Astrocyte of the cerebellum (primary cell): ENCODE results near the gene HTR2B.

ENCODE experiments used
- DNase-seq: peaks from one replicate; pipeline ENCODE4 v3.0.0-alpha.2; 2011; ENCODE audit warnings: low read depth
- H3K4me3 ChIP-seq: 2 replicates; pipeline ENCODE4 v1.5.1; 2011; ENCODE audit warnings: mild to moderate bottlenecking, low read depth, low read length, moderate library complexity
- in situ Hi-C: cut with HindIII; loops from 2 replicates; pipeline ENCODE4 v1.10.0; 2017; ENCODE audit warnings: low sequenced_read_pairs
- TF ChIP-seq, protein P1 (sequence below): IDR thresholded peaks from 2 replicates; pipeline ENCODE4 v1.5.1; 2012; ENCODE audit warnings: low read length, low read depth, moderate library complexity, mild to moderate bottlenecking; ENCODE audit errors: missing control alignments

The HTR2B gene

DNA sequence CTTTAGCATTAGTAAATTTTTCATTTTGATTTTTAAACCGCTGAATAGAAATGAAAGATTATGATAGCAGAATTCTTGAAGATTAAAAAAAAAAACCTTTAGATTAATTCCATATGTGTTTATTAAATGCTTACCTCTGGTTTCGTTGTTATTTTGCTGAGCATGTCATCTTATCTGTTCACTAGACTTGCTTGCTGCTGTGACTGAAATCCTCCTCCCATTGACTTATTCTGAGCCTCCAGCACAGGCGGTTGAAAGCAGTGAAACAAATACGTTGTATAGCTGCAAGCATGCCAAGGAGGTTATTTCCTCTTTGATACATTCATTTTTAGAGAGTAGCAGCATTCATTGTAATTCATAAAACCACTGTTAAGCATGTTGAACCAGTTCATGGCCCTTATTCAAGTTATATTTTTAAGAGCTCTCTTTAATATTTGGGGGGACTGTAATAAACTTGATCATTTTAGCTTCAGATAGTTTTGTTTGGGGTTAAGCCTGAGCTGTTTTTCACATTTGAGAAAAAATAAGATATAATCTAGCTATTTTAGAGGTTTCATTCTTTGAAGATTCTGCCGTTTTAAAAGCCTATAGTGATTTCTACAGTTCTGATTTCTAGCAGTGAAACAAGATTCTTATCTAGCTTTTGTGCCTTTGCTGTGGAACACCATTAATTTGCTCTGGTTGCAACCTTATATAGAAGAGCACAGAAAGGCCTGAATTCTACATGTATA, at the start of gene HTR2B:
Gene HTR2B (minus strand): TSS at position 205 of the 731 bp plus-strand sequence. CDS start 1,278 bp downstream, outside the sequence.
- TF ChIP-seq, protein P1, sequence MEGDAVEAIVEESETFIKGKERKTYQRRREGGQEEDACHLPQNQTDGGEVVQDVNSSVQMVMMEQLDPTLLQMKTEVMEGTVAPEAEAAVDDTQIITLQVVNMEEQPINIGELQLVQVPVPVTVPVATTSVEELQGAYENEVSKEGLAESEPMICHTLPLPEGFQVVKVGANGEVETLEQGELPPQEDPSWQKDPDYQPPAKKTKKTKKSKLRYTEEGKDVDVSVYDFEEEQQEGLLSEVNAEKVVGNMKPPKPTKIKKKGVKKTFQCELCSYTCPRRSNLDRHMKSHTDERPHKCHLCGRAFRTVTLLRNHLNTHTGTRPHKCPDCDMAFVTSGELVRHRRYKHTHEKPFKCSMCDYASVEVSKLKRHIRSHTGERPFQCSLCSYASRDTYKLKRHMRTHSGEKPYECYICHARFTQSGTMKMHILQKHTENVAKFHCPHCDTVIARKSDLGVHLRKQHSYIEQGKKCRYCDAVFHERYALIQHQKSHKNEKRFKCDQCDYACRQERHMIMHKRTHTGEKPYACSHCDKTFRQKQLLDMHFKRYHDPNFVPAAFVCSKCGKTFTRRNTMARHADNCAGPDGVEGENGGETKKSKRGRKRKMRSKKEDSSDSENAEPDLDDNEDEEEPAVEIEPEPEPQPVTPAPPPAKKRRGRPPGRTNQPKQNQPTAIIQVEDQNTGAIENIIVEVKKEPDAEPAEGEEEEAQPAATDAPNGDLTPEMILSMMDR = no peak
- no peak within 1 kb of the TSS for H3K4me3 ChIP-seq
- no peak for DNase-seq
- in situ Hi-C loops = loop anchor here (10.0 kb wide), 1 partner anchor 50 kb away; no protein-coding TSS in a partner anchor

DNA sequence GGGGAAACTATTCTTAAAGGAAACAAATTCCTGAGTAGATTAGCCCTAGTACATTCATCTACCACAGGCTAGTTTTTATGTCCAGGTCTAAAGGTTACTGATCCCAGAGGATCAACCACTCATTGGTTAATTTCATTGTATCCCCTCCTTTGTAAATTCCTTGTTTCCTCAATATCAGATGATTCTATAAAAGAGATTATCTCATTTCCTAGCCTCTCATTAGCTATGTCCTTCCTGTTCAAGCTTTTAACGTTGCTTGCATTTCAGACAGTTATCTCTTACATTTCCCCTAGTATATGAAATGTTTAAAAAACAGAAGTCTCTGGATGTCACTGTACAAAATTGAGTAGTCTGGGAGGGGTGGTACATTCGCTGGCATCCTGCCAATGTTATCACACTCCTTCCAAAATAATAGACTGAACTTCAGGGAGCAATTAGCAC, 49.4 kb upstream of the HTR2B start:
- no peak overlapping the region for H3K4me3 ChIP-seq
- in situ Hi-C loops = loop anchor here (5.0 to 10.0 kb wide), 2 partner anchors 49 to 87 kb away; partner anchors contain the start of gene HTR2B
- DNase-seq = no peak
- TF ChIP-seq, protein P1 = no peak

DNA sequence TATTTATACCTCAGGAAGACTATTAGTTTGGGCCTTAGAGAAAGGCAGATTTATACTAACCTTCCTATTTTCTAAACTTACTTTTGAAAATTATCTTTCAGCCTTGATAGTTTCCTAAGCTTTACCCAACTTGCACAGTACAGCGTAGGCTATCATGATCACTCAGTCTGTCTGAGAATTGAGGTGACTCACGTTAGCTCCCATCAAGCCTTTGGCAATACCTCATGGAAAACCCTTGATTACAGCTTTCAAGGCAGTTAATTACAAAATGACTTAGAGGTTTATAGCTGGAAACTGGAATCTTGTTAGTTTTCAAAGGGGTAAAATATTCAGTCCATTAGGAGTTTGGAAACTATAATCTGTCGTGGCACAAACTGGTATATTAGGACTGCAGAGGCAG, 47.2 kb upstream of the HTR2B start:
- in situ Hi-C loops = loop anchor here (5.0 to 10.0 kb wide), 2 partner anchors 47 to 85 kb away; partner anchors contain the start of gene HTR2B
- DNase-seq = no peak
- TF ChIP-seq, protein P1 = no peak
- no peak overlapping the region for H3K4me3 ChIP-seq

DNA sequence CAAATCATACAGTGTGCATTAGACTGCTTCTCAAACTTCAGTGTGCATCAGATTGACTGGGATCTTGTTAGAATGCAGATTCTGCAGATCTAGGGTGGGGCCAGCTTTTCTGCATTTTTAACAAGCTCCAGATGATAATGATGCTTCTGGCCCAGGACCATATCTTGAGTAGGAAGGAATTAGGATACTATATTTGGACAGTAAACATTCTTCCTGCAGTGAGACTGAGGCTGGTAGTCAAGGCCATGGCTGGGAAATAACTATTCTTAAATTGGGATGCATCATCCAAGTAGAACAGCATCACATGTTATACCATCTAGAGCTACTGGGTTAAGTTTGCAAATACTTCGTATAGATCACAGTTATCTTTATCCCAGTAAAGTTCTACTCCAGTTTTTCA, 45.2 kb upstream of the HTR2B start:
- in situ Hi-C loops = loop anchor here (5.0 to 10.0 kb wide), 2 partner anchors 45 to 83 kb away; partner anchors contain the start of gene HTR2B
- TF ChIP-seq, protein P1 = no peak
- no peak for DNase-seq
- H3K4me3 ChIP-seq = no peak overlapping the region

DNA sequence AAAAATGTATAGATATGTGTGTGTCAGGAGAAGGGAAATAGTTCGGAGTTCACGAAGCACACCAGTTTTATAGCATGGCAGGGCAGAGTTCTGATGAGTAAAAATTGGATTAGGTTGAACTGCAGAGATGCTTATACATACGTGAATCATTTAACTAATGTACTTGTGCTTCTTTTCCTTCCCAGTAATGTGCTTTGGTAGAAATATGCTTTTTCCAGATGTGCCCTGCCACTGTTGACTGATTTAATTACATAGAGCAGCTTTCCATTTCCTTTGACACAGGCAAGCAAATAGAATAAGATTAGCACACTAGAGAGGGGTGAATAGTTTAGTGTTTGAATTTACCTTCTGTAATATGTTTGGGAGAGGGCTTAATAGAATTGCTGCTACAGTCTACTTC, 44.6 kb upstream of the HTR2B start:
- TF ChIP-seq, protein P1 = no peak
- in situ Hi-C loops = no loop called here
- H3K4me3 ChIP-seq = no peak overlapping the region
- no peak for DNase-seq

DNA sequence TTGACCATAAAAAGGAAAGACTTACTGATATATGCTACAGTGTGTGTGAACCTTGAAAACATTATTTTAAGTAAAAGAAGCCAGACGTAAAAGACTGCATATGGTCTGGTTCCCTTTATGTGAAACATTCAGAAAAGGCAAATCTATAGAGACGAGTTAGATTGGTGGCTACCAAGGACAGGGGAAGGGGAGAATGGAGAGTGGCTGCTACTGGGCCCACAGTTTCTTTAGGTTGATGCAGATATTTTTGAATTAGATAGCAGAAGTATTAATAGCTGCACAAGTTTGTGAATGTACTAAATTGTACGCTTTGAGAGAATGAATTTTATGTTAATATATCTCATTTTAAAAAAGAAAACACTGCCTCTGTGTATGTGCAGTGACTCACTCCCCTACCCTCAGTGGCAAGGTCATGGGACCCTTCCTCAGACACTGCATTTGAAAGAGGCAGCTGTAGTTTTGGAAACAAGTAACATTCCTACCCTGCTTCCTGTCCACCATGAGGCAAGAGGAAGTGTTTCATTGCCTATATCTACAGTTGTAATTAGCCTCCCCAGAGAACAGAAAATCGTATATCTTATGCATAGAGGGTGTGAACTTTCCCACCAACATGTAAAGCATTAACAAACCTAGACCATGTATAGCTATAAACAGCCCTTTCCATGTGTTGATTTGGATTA, 43.8 kb upstream of the HTR2B start:
- TF ChIP-seq, protein P1 = no peak
- H3K4me3 ChIP-seq = no peak overlapping the region
- in situ Hi-C loops = no loop called here
- no peak for DNase-seq
